ENCODE measurements around the gene TMEM244. TPM values are rescaled to one million over a fixed set of nuclear protein-coding genes. Genes with fewer than 3 reads are reported as not detected.
"Not testable (repeated sequence)": the region's sequence is repeated elsewhere in the genome, so short reads cannot be mapped to it uniquely, and the experiment has no call there.

The TMEM244 gene
- total RNA-seq, 4 donors from 2014 or later: not detected

GRCh38 chr6:129812145-129812777, 48.9 kb downstream of the TMEM244 start:
- 92 to 94% methylated on average over 2 of the region's 2 CpGs for WGBS, 2 donors
- no peak overlapping the region for H3K4me3 ChIP-seq (replicated peaks in 1 of 3)
- no peaks in the 10 kb centered on the region for H3K27me3 ChIP-seq
- no peaks in the 10 kb centered on the region for H3K4me1 ChIP-seq
- DNase-seq: no peak
- TF ChIP-seq, protein P1, sequence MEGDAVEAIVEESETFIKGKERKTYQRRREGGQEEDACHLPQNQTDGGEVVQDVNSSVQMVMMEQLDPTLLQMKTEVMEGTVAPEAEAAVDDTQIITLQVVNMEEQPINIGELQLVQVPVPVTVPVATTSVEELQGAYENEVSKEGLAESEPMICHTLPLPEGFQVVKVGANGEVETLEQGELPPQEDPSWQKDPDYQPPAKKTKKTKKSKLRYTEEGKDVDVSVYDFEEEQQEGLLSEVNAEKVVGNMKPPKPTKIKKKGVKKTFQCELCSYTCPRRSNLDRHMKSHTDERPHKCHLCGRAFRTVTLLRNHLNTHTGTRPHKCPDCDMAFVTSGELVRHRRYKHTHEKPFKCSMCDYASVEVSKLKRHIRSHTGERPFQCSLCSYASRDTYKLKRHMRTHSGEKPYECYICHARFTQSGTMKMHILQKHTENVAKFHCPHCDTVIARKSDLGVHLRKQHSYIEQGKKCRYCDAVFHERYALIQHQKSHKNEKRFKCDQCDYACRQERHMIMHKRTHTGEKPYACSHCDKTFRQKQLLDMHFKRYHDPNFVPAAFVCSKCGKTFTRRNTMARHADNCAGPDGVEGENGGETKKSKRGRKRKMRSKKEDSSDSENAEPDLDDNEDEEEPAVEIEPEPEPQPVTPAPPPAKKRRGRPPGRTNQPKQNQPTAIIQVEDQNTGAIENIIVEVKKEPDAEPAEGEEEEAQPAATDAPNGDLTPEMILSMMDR (IDR thresholded peaks at IDR 0.05): no peak
- no peak for TF ChIP-seq POLR2A (IDR thresholded peaks at IDR 0.05)
- no peaks in the 10 kb centered on the region for H3K36me3 ChIP-seq
- H3K27ac ChIP-seq: no peak overlapping the region
- H3K9me3 ChIP-seq: no peaks in the 10 kb centered on the region
- intact Hi-C loops (cut with DNase I): no loop called here

GRCh38 chr6:129807141-129807540, 54.0 kb downstream of the TMEM244 start:
- H3K9me3 ChIP-seq; H3K27me3 ChIP-seq; intact Hi-C loops (cut with DNase I); H3K4me1 ChIP-seq; H3K36me3 ChIP-seq; H3K4me3 ChIP-seq (replicated peaks in 1 of 3); DNase-seq; H3K27ac ChIP-seq: not testable (repeated sequence)
- WGBS, 2 donors: 91 to 93% methylated on average over 2 of the region's 2 CpGs

GRCh38 chr6:129802920-129803319, 58.2 kb downstream of the TMEM244 start:
- H3K4me3 ChIP-seq (replicated peaks in 1 of 3); DNase-seq; intact Hi-C loops (cut with DNase I); H3K27ac ChIP-seq; H3K4me1 ChIP-seq; H3K36me3 ChIP-seq; H3K9me3 ChIP-seq; H3K27me3 ChIP-seq: not testable (repeated sequence)

GRCh38 chr6:129801909-129802308, 59.2 kb downstream of the TMEM244 start:
- Histone ChIP-seq H3K9me3 (no peaks in the 10 kb centered on the region), H3K4me1 (no peaks in the 10 kb centered on the region), H3K36me3 (no peaks in the 10 kb centered on the region), H3K4me3 (replicated peaks in 1 of 3) (no peak overlapping the region), H3K27me3 (no peaks in the 10 kb centered on the region), H3K27ac (no peak overlapping the region)
- intact Hi-C loops (cut with DNase I): no loop called here
- TF ChIP-seq POLR2A (IDR thresholded peaks at IDR 0.05): no peak
- TF ChIP-seq, protein P1 (IDR thresholded peaks at IDR 0.05): no peak
- no peak for DNase-seq
- 77 to 82% methylated on average over 4 of the region's 4 CpGs for WGBS, 2 donors

GRCh38 chr6:129795261-129795660, 65.9 kb downstream of the TMEM244 start:
- Histone ChIP-seq H3K36me3 (no peaks in the 10 kb centered on the region), H3K27me3 (no peaks in the 10 kb centered on the region), H3K4me3 (replicated peaks in 1 of 3) (no peak overlapping the region), H3K27ac (no peak overlapping the region), H3K4me1 (no peaks in the 10 kb centered on the region), H3K9me3 (no peaks in the 10 kb centered on the region)
- no peak for DNase-seq
- 22 to 44% methylated on average over 1 to 2 of the region's 2 CpGs for WGBS, 2 donors
- intact Hi-C loops (cut with DNase I): no loop called here
- TF ChIP-seq, protein P1 (IDR thresholded peaks at IDR 0.05): no peak
- TF ChIP-seq POLR2A (IDR thresholded peaks at IDR 0.05): no peak

GRCh38 chr6:129793447-129793846, 67.7 kb downstream of the TMEM244 start:
- Histone ChIP-seq H3K27me3 (no peaks in the 10 kb centered on the region), H3K4me1 (no peaks in the 10 kb centered on the region), H3K27ac (no peak overlapping the region), H3K4me3 (replicated peaks in 1 of 3) (no peak overlapping the region), H3K9me3 (no peaks in the 10 kb centered on the region), H3K36me3 (no peaks in the 10 kb centered on the region)
- no peak for TF ChIP-seq POLR2A (IDR thresholded peaks at IDR 0.05)
- TF ChIP-seq, protein P1 (IDR thresholded peaks at IDR 0.05): no peak
- no peak for DNase-seq
- WGBS, 2 donors: 75 to 77% methylated on average over 7 of the region's 7 CpGs
- intact Hi-C loops (cut with DNase I): no loop called here

Measured in thyroid gland (tissue), 4 donors.